K562 (cell line): ENCODE results near the gene SLC26A1.

Source experiments
- ATF1 ChIP-seq, 2 experiments: fragments of 450-650 bp in 1 of 2; IDR thresholded peaks; 2 replicates each; pipeline ENCODE4 v1.6.1; 2016; ENCODE audit warnings: missing compliant biosample characterization in 1 of 2, missing genetic modification characterization in 1 of 2
- ATF3 ChIP-seq, 2 experiments: fragments of 450-650 bp in 1 of 2; sonication (generic) in 1 of 2; formaldehyde crosslinking in 1 of 2; IDR thresholded peaks in 1 of 2; conservative IDR thresholded peaks in 1 of 2; 2 replicates each; pipeline versions ENCODE4 v1.6.1 to v1.8.1; 2016 to 2023; ENCODE audit warnings: mild to moderate bottlenecking in 2 of 2, moderate library complexity in 2 of 2, inconsistent platforms in 1 of 2, missing genetic modification reagents in 1 of 2
- CBX5 ChIP-seq: IDR thresholded peaks from 2 replicates; pipeline ENCODE4 v1.6.1; 2014; ENCODE audit warnings: low read depth, borderline replicate concordance
- CHD2 ChIP-seq: IDR thresholded peaks from 2 replicates; pipeline ENCODE4 v1.6.1; 2011; ENCODE audit warnings: low read depth, low read length
- CTCF ChIP-seq, 3 experiments: IDR thresholded peaks in 2 of 3; conservative IDR thresholded peaks in 1 of 3; 2 replicates each; pipeline ENCODE4 v1.5.1; 2011 to 2012; ENCODE audit warnings: low read length in 3 of 3, mild to moderate bottlenecking in 3 of 3, control low read depth in 2 of 3, improper control_type of control experiment in 1 of 3, inconsistent platforms in 1 of 3, low read depth in 1 of 3, mixed read lengths in 1 of 3, moderate library complexity in 1 of 3; ENCODE audit not compliant: insufficient read depth in 2 of 3
- E4F1 ChIP-seq: fragments of 250-450 bp; sonication (Bioruptor Pico); IDR thresholded peaks from 2 replicates; pipeline ENCODE4 v1.5.0; 2021; ENCODE audit warnings: mild to moderate bottlenecking, borderline replicate concordance
- EP300 ChIP-seq: IDR thresholded peaks from 2 replicates; pipeline ENCODE4 v1.6.1; 2012; ENCODE audit warnings: low read length, improper control_type of control experiment
- POLR2AphosphoS2 ChIP-seq: IDR thresholded peaks from 2 replicates; pipeline ENCODE4 v1.6.1; 2012; ENCODE audit warnings: low read length, improper control_type of control experiment
- POLR2AphosphoS5 ChIP-seq: IDR thresholded peaks from 2 replicates; pipeline ENCODE4 v1.6.1; 2011; ENCODE audit warnings: mild to moderate bottlenecking, low read depth, low read length, moderate library complexity; ENCODE audit not compliant: control insufficient read depth, insufficient read depth
- ZNF398 ChIP-seq: fragments of 250-450 bp; sonication (Bioruptor Pico); IDR thresholded peaks from 2 replicates; pipeline ENCODE4 v1.8.0; 2021; ENCODE audit warnings: moderate library complexity, mild to moderate bottlenecking, inconsistent platforms
- ZNF717 ChIP-seq: fragments of 250-450 bp; sonication (Bioruptor Pico); IDR thresholded peaks from 2 replicates; pipeline ENCODE4 v1.5.0; 2021
- ZNF766 ChIP-seq: fragments of 200-800 bp; sonication (Bioruptor generic); conservative IDR thresholded peaks from 2 replicates; pipeline ENCODE4 v1.6.1; 2016; ENCODE audit warnings: missing genetic modification characterization, missing compliant biosample characterization
- ZZZ3 ChIP-seq: fragments of 450-650 bp; IDR thresholded peaks from 2 replicates; pipeline ENCODE4 v1.6.1; 2016; ENCODE audit warnings: antibody characterized with exemption, mild to moderate bottlenecking, moderate library complexity

- TF ChIP-seq ZZZ3 (no peak), ATF1 (CRISPR knock-in tag; IDR thresholded peaks at IDR 0.05) (no peak), ATF1 (tag; IDR thresholded peaks at IDR 0.05) (no peak), POLR2AphosphoS2 (no peak), ZNF717 (CRISPR knock-in tag) (no peak), ZNF398 (CRISPR knock-in tag) (no peak), E4F1 (CRISPR knock-in tag) (no peak), CBX5 (no peak), CTCF (IDR thresholded peaks at IDR 0.05 in 2 of 3, conservative IDR thresholded peaks at IDR 0.05 in 1 of 3; ENCODE audit: insufficient read depth in 2 of 3, low read depth in 1 of 3, low read length in 3 of 3) (no peak), ATF3 (IDR thresholded peaks at IDR 0.05) (no peak), ATF3 (CRISPR knock-in tag; conservative IDR thresholded peaks at IDR 0.05) (no peak), CHD2 (no peak), EP300 (no peak), ZNF766 (CRISPR knock-in tag) (no peak), POLR2AphosphoS5 (no peak)
Observed at GRCh38 chr4:1019320-1019719, 26.1 kb upstream of the SLC26A1 start.
